A673 (cell line): ENCODE data around the gene ZNF784.

Experiments used
- EZH2 ChIP-seq: fragments of 200-600 bp; sonication (generic); IDR thresholded peaks from 2 replicates; pipeline ENCODE4 v1.6.1; 2017; ENCODE audit warnings: borderline replicate concordance, low read depth, mild to moderate bottlenecking, mixed read lengths, antibody characterized with exemption, low read length; ENCODE audit not compliant: poor library complexity, severe bottlenecking
- TF ChIP-seq, protein P1 (sequence below): fragments of 300-800, 200-600 bp; sonication (generic); conservative IDR thresholded peaks from 2 replicates; pipeline ENCODE4 v1.5.1; 2017; ENCODE audit warnings: low read depth, mild to moderate bottlenecking, antibody characterized with exemption, low read length, moderate library complexity, mixed read lengths

DNA sequence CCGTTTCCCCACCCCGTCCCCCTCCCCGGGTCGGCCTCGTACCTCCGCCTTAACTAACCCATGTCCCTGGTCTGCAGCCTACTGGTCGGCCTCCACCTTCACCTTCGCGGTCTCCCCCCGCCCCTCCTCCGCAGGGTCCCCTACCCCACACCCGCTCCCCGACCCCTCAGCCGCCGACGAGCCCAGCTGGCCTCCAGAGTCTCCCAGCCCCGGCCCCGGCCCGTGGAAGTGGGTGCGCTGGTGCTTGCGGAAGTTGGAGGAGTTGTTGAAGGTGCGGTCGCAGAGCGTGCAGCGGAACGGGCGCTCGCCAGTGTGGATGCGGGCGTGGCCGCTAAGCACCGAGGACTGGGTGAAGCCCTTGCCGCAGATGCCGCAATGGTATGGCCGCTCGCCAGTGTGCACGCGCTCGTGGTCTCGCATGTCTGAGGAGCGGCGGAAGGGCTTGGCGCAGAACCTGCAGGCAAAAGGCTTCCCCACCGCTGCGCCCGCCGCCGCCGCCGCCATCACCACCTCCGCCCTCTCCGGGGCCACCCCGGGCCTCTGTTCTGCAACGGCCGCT is 2.6 kb downstream of the ZNF784 start:
- TF ChIP-seq, protein P1, sequence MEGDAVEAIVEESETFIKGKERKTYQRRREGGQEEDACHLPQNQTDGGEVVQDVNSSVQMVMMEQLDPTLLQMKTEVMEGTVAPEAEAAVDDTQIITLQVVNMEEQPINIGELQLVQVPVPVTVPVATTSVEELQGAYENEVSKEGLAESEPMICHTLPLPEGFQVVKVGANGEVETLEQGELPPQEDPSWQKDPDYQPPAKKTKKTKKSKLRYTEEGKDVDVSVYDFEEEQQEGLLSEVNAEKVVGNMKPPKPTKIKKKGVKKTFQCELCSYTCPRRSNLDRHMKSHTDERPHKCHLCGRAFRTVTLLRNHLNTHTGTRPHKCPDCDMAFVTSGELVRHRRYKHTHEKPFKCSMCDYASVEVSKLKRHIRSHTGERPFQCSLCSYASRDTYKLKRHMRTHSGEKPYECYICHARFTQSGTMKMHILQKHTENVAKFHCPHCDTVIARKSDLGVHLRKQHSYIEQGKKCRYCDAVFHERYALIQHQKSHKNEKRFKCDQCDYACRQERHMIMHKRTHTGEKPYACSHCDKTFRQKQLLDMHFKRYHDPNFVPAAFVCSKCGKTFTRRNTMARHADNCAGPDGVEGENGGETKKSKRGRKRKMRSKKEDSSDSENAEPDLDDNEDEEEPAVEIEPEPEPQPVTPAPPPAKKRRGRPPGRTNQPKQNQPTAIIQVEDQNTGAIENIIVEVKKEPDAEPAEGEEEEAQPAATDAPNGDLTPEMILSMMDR = no peak
- no peak for TF ChIP-seq EZH2
